DOHH2 (cell line): ENCODE data around the gene SSTR4.

Source experiments
- H3F3A ChIP-seq: fragments of 200-600 bp; sonication (generic), shearing (Covaris generic); 2 replicates; pipeline ENCODE4 v1.6.0; 2016; ENCODE audit warnings: antibody characterized with exemption, mild to moderate bottlenecking; ENCODE audit not compliant: control insufficient read depth, insufficient read depth
- H3K27ac ChIP-seq: fragments of 200-600 bp; sonication (generic); 2 replicates; pipeline ENCODE4 v1.5.1; 2014; ENCODE audit warnings: low read depth, mild to moderate bottlenecking, low read length, moderate library complexity
- H3K27me3 ChIP-seq: fragments of 200-600 bp; sonication (generic); 2 replicates; pipeline ENCODE4 v1.6.1; 2014; ENCODE audit warnings: mild to moderate bottlenecking, low read length, mixed read lengths; ENCODE audit not compliant: control insufficient read depth
- H3K36me3 ChIP-seq: fragments of 200-600 bp; sonication (generic); 2 replicates; pipeline ENCODE4 v1.6.1; 2014; ENCODE audit warnings: mild to moderate bottlenecking, low read length, moderate library complexity, mixed read lengths; ENCODE audit not compliant: control insufficient read depth
- H3K4me1 ChIP-seq: fragments of 200-600 bp; sonication (generic); 2 replicates; pipeline ENCODE4 v1.6.1; 2014; ENCODE audit warnings: mild to moderate bottlenecking, low read length, mixed read lengths; ENCODE audit not compliant: control insufficient read depth
- H3K4me2 ChIP-seq: fragments of 200-600 bp; sonication (generic); 2 replicates; pipeline ENCODE4 v1.6.0; 2014; ENCODE audit warnings: mild to moderate bottlenecking, low read length, moderate library complexity
- H3K4me3 ChIP-seq: fragments of 200-600 bp; sonication (generic); 2 replicates; pipeline ENCODE4 v1.5.1; 2014; ENCODE audit warnings: mild to moderate bottlenecking, low read length, mixed read lengths
- H3K79me2 ChIP-seq: fragments of 200-600 bp; sonication (generic); 2 replicates; pipeline ENCODE4 v1.6.1; 2014; ENCODE audit warnings: mild to moderate bottlenecking, low read length, mixed read lengths; ENCODE audit not compliant: control insufficient read depth
- H3K9me2 ChIP-seq: fragments of 200-600 bp; sonication (generic); replicated peaks from 2 replicates; pipeline ENCODE4 v1.6.1; 2014; ENCODE audit warnings: mild to moderate bottlenecking, low read length, mixed read lengths; ENCODE audit not compliant: control insufficient read depth
- H3K9me3 ChIP-seq: fragments of 200-600 bp; sonication (generic); 2 replicates; pipeline ENCODE4 v1.6.1; 2014; ENCODE audit warnings: antibody characterized with exemption, low read length, mixed read lengths; ENCODE audit not compliant: control insufficient read depth, insufficient read depth
- H4K20me1 ChIP-seq: fragments of 200-600 bp; sonication (generic); 2 replicates; pipeline ENCODE4 v1.6.0; 2014; ENCODE audit warnings: low read depth, mild to moderate bottlenecking, antibody characterized with exemption, low read length, moderate library complexity; ENCODE audit not compliant: control insufficient read depth, insufficient read depth
- EZH2phosphoT487 ChIP-seq: fragments of 200-600 bp; sonication (generic); IDR thresholded peaks from 2 replicates; pipeline ENCODE4 v1.6.1; 2017; ENCODE audit warnings: borderline replicate concordance, mild to moderate bottlenecking, antibody characterized with exemption, low read length, moderate library complexity, mixed read lengths
- TF ChIP-seq, protein P1 (sequence below): fragments of 200-600 bp; sonication (generic); IDR thresholded peaks from one replicate; pipeline ENCODE4 v1.5.1; 2014; ENCODE audit warnings: antibody characterized with exemption, mild to moderate bottlenecking, low read depth, low read length; ENCODE audit not compliant: poor library complexity, severe bottlenecking

Gene SSTR4

GRCh38 chr20:23083553-23084220 lies 48.6 kb downstream of the SSTR4 start:
- Histone ChIP-seq H3K27ac (no peak overlapping the region), H3K9me3 (no peaks in the 10 kb centered on the region), H3F3A (no peaks in the 10 kb centered on the region), H4K20me1 (no peaks in the 10 kb centered on the region), H3K9me2 (no peaks in the 10 kb centered on the region), H3K4me3 (no peak overlapping the region), H3K79me2 (no peaks in the 10 kb centered on the region), H3K4me1 (no peaks in the 10 kb centered on the region), H3K36me3 (no peaks in the 10 kb centered on the region), H3K4me2 (no peak overlapping the region), H3K27me3 (no peaks in the 10 kb centered on the region)
- TF ChIP-seq EZH2phosphoT487: no peak
- TF ChIP-seq, protein P1, sequence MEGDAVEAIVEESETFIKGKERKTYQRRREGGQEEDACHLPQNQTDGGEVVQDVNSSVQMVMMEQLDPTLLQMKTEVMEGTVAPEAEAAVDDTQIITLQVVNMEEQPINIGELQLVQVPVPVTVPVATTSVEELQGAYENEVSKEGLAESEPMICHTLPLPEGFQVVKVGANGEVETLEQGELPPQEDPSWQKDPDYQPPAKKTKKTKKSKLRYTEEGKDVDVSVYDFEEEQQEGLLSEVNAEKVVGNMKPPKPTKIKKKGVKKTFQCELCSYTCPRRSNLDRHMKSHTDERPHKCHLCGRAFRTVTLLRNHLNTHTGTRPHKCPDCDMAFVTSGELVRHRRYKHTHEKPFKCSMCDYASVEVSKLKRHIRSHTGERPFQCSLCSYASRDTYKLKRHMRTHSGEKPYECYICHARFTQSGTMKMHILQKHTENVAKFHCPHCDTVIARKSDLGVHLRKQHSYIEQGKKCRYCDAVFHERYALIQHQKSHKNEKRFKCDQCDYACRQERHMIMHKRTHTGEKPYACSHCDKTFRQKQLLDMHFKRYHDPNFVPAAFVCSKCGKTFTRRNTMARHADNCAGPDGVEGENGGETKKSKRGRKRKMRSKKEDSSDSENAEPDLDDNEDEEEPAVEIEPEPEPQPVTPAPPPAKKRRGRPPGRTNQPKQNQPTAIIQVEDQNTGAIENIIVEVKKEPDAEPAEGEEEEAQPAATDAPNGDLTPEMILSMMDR: no peak

- H3K4me2 ChIP-seq: no peak overlapping the region
- TF ChIP-seq EZH2phosphoT487: no peak
- TF ChIP-seq, protein P1: no peak
- H3K79me2 ChIP-seq: no peaks in the 10 kb centered on the region
- H3K27me3 ChIP-seq: no peaks in the 10 kb centered on the region
- no peaks in the 10 kb centered on the region for H3K9me3 ChIP-seq
- H4K20me1 ChIP-seq: no peaks in the 10 kb centered on the region
- no peaks in the 10 kb centered on the region for H3K9me2 ChIP-seq
- no peak overlapping the region for H3K4me3 ChIP-seq
- no peak overlapping the region for H3K27ac ChIP-seq
- no peaks in the 10 kb centered on the region for H3K36me3 ChIP-seq
- H3F3A ChIP-seq: no peaks in the 10 kb centered on the region
- no peaks in the 10 kb centered on the region for H3K4me1 ChIP-seq
Observed at GRCh38 chr20:23084282-23084844, 49.3 kb downstream of the SSTR4 start.

GRCh38 chr20:23084845-23085365 lies 49.8 kb downstream of the SSTR4 start:
- TF ChIP-seq, protein P1: no peak
- TF ChIP-seq EZH2phosphoT487: no peak
- Histone ChIP-seq H3K27ac (no peak overlapping the region), H3K4me1 (no peaks in the 10 kb centered on the region), H3K36me3 (no peaks in the 10 kb centered on the region), H3K27me3 (no peaks in the 10 kb centered on the region), H3K4me2 (no peak overlapping the region), H3K9me3 (no peaks in the 10 kb centered on the region), H4K20me1 (no peaks in the 10 kb centered on the region), H3F3A (no peaks in the 10 kb centered on the region), H3K4me3 (no peak overlapping the region), H3K9me2 (no peaks in the 10 kb centered on the region), H3K79me2 (no peaks in the 10 kb centered on the region)
